ENCODE results near the gene ZNF717. TPM values are rescaled to one million over a fixed set of nuclear protein-coding genes. Genes with fewer than 3 reads are reported as not detected.
"Not testable (repeated sequence)": the region's sequence is repeated elsewhere in the genome, so short reads cannot be mapped to it uniquely, and the experiment has no call there.

ZNF717 gene
- 10 to 100 TPM in 1 of 2 experiments, 1 to 10 TPM in 1; 9.3 to 10.0 TPM for total RNA-seq

- not testable (repeated sequence) for H3K27me3 Mint-ChIP-seq, H3K4me1 Mint-ChIP-seq
- DNase-seq, result peak; percentile 92
- peak within 1 kb of the TSS; percentile 83 for H3K4me3 Mint-ChIP-seq
- peaks cover 56% of the 10 kb centered on the region for H3K36me3 Mint-ChIP-seq
- peak within 1 kb of the TSS; percentile 85 for H3K27ac Mint-ChIP-seq
- peaks cover 37% of the 10 kb centered on the region for H3K9me3 Mint-ChIP-seq
These were observed at the start of gene ZNF717 for GRCh38 chr3:75785081-75785755. TSS of gene ZNF717 (minus strand) at chr3:75785549. CDS start at chr3:75783362, 2,187 bp downstream.

- not testable (repeated sequence) for H3K4me1 Mint-ChIP-seq
- H3K9me3 Mint-ChIP-seq, result peaks cover 15% of the 10 kb centered on the region
These were observed 45.7 kb upstream of the ZNF717 start for GRCh38 chr3:75831076-75831475.

GRCh38 chr3:75818019-75818418, 32.7 kb upstream of the ZNF717 start:
- not testable (repeated sequence) for H3K4me1 Mint-ChIP-seq, DNase-seq, H3K27me3 Mint-ChIP-seq, H3K9me3 Mint-ChIP-seq, H3K27ac Mint-ChIP-seq, H3K4me3 Mint-ChIP-seq, H3K36me3 Mint-ChIP-seq

More at GRCh38 chr3:75831076-75831475, 45.7 kb upstream of the ZNF717 start:
- H3K4me3 Mint-ChIP-seq, H3K36me3 Mint-ChIP-seq, H3K27ac Mint-ChIP-seq, DNase-seq, H3K27me3 Mint-ChIP-seq: not testable (repeated sequence)

- not testable (repeated sequence) for DNase-seq, H3K9me3 Mint-ChIP-seq, H3K27ac Mint-ChIP-seq, H3K27me3 Mint-ChIP-seq, H3K36me3 Mint-ChIP-seq, H3K4me3 Mint-ChIP-seq, H3K4me1 Mint-ChIP-seq
These were observed 31.2 kb upstream of the ZNF717 start for GRCh38 chr3:75816287-75817180.

GRCh38 chr3:75814797-75815196, 29.4 kb upstream of the ZNF717 start:
- no peaks in the 10 kb centered on the region for H3K27me3 Mint-ChIP-seq
- no peaks in the 10 kb centered on the region for H3K9me3 Mint-ChIP-seq
- H3K4me3 Mint-ChIP-seq, result no peak overlapping the region
- H3K27ac Mint-ChIP-seq, result no peak overlapping the region
- H3K36me3 Mint-ChIP-seq, result no peaks in the 10 kb centered on the region
- no peaks in the 10 kb centered on the region for H3K4me1 Mint-ChIP-seq
- DNase-seq, result no peak

GRCh38 chr3:75782506-75782905, 2.8 kb downstream of the ZNF717 start:
- DNase-seq, result no peak
- Mint-ChIP-seq H3K27me3 (no peaks in the 10 kb centered on the region), H3K36me3 (peaks cover 83% of the 10 kb centered on the region), H3K4me1 (peaks cover 8% of the 10 kb centered on the region), H3K9me3 (peaks cover 46% of the 10 kb centered on the region), H3K4me3 (no peak overlapping the region), H3K27ac (no peak overlapping the region)

GRCh38 chr3:75781079-75781745, 4.1 kb downstream of the ZNF717 start:
- H3K36me3 Mint-ChIP-seq, result peaks cover 90% of the 10 kb centered on the region
- peaks cover 8% of the 10 kb centered on the region for H3K4me1 Mint-ChIP-seq
- H3K9me3 Mint-ChIP-seq, result peaks cover 50% of the 10 kb centered on the region
- no peak for DNase-seq
- no peak overlapping the region for H3K4me3 Mint-ChIP-seq
- H3K27me3 Mint-ChIP-seq, result no peaks in the 10 kb centered on the region
- no peak overlapping the region for H3K27ac Mint-ChIP-seq

GRCh38 chr3:75777742-75778141, 7.6 kb downstream of the ZNF717 start:
- not testable (repeated sequence) for H3K4me1 Mint-ChIP-seq, H3K4me3 Mint-ChIP-seq, DNase-seq, H3K27ac Mint-ChIP-seq, H3K27me3 Mint-ChIP-seq
- Mint-ChIP-seq H3K36me3 (peaks cover 92% of the 10 kb centered on the region), H3K9me3 (peaks cover 41% of the 10 kb centered on the region)

- H3K4me1 Mint-ChIP-seq, H3K4me3 Mint-ChIP-seq, H3K27me3 Mint-ChIP-seq, DNase-seq, H3K27ac Mint-ChIP-seq: not testable (repeated sequence)
- peaks cover 88% of the 10 kb centered on the region for H3K36me3 Mint-ChIP-seq
- peaks cover 23% of the 10 kb centered on the region for H3K9me3 Mint-ChIP-seq
These were observed 13.7 kb downstream of the ZNF717 start for GRCh38 chr3:75771631-75772030.

GRCh38 chr3:75768303-75769017, 16.9 kb downstream of the ZNF717 start:
- peaks cover 5% of the 10 kb centered on the region for H3K4me1 Mint-ChIP-seq
- no peaks in the 10 kb centered on the region for H3K27me3 Mint-ChIP-seq
- peaks cover 40% of the 10 kb centered on the region for H3K9me3 Mint-ChIP-seq
- DNase-seq, result no peak
- H3K27ac Mint-ChIP-seq, result no peak overlapping the region
- H3K36me3 Mint-ChIP-seq, result peaks cover 91% of the 10 kb centered on the region
- no peak overlapping the region for H3K4me3 Mint-ChIP-seq

GRCh38 chr3:75737831-75738493, 47.4 kb downstream of the ZNF717 start:
- Mint-ChIP-seq H3K4me3 (no peak overlapping the region), H3K36me3 (peaks cover 86% of the 10 kb centered on the region), H3K9me3 (peaks cover 57% of the 10 kb centered on the region), H3K27ac (no peak overlapping the region), H3K4me1 (no peaks in the 10 kb centered on the region), H3K27me3 (no peaks in the 10 kb centered on the region)
- no peak for DNase-seq

- Mint-ChIP-seq H3K27me3 (no peaks in the 10 kb centered on the region), H3K4me3 (no peak overlapping the region), H3K9me3 (peaks cover 69% of the 10 kb centered on the region), H3K27ac (no peak overlapping the region), H3K36me3 (peaks cover 84% of the 10 kb centered on the region), H3K4me1 (no peaks in the 10 kb centered on the region)
- DNase-seq, result no peak
These were observed 57.4 kb downstream of the ZNF717 start for GRCh38 chr3:75727985-75728384.

- Mint-ChIP-seq H3K27ac (no peak overlapping the region), H3K27me3 (no peaks in the 10 kb centered on the region), H3K9me3 (peaks cover 37% of the 10 kb centered on the region), H3K36me3 (peaks cover 9% of the 10 kb centered on the region), H3K4me3 (no peak overlapping the region), H3K4me1 (no peaks in the 10 kb centered on the region)
- DNase-seq, result no peak
These were observed 93.3 kb downstream of the ZNF717 start for GRCh38 chr3:75692061-75692460.

- no peaks in the 10 kb centered on the region for H3K4me1 Mint-ChIP-seq
- H3K36me3 Mint-ChIP-seq, result peaks cover 7% of the 10 kb centered on the region
- H3K27me3 Mint-ChIP-seq, result no peaks in the 10 kb centered on the region
- no peak for DNase-seq
- H3K4me3 Mint-ChIP-seq, result no peak overlapping the region
- H3K9me3 Mint-ChIP-seq, result peaks cover 36% of the 10 kb centered on the region
- no peak overlapping the region for H3K27ac Mint-ChIP-seq
These were observed 98.0 kb downstream of the ZNF717 start for GRCh38 chr3:75687323-75687722.

Measured in activated naive CD8-positive, alpha-beta T cell treated with anti-CD3 and anti-CD28 coated beads for 36 hours (primary cell).